ENCODE measurements around the gene CLCN6.

DNA sequence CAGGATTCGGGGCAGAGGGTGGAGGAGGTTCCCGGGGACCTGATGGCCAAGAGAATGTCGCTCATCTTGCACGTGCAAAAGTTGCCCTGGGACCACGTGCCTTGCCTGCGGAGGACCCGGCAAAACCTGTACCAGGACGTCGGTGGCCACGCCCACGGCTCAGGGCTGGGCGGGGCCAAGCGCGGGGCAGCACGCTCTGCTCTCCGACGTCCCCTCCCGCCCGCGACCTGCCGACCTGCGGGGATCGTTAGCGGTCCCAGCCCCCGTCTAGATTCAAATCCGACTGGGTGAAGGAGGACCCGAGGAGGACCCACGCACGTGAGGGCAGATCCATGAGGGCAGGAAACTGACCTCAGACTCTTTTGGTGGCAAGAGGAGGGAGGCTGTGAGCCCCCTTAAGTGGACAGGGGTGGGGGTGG lies 44.0 kb upstream of the CLCN6 start, which contains the start of gene C1orf167:
- TF ChIP-seq, protein P1, sequence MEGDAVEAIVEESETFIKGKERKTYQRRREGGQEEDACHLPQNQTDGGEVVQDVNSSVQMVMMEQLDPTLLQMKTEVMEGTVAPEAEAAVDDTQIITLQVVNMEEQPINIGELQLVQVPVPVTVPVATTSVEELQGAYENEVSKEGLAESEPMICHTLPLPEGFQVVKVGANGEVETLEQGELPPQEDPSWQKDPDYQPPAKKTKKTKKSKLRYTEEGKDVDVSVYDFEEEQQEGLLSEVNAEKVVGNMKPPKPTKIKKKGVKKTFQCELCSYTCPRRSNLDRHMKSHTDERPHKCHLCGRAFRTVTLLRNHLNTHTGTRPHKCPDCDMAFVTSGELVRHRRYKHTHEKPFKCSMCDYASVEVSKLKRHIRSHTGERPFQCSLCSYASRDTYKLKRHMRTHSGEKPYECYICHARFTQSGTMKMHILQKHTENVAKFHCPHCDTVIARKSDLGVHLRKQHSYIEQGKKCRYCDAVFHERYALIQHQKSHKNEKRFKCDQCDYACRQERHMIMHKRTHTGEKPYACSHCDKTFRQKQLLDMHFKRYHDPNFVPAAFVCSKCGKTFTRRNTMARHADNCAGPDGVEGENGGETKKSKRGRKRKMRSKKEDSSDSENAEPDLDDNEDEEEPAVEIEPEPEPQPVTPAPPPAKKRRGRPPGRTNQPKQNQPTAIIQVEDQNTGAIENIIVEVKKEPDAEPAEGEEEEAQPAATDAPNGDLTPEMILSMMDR (IDR thresholded peaks at IDR 0.05), result no peak
- TF ChIP-seq POLR2AphosphoS5 (IDR thresholded peaks at IDR 0.05), result no peak
- TF ChIP-seq EP300 (IDR thresholded peaks at IDR 0.05), result no peak
